GM12878 (cell line): Measurements from ENCODE around the gene PGC. TPM values are rescaled to one million over a fixed set of nuclear protein-coding genes. Genes with fewer than 3 reads are reported as not detected.

Experiments
- DPF2 ChIP-seq: fragments of 450-650 bp; IDR thresholded peaks from 2 replicates; pipeline ENCODE4 v1.6.1; 2017; ENCODE audit warnings: mild to moderate bottlenecking
- E2F8 ChIP-seq: fragments of 450-650 bp; IDR thresholded peaks from 2 replicates; pipeline ENCODE4 v1.6.1; 2018; ENCODE audit warnings: mild to moderate bottlenecking, low read depth, moderate library complexity; ENCODE audit not compliant: partially characterized antibody
- E4F1 ChIP-seq: fragments of 450-650 bp; IDR thresholded peaks from 2 replicates; pipeline ENCODE4 v1.6.1; 2018; ENCODE audit warnings: borderline replicate concordance, mild to moderate bottlenecking; ENCODE audit not compliant: partially characterized antibody
- IKZF2 ChIP-seq, 2 experiments: fragments of 450-650 bp; IDR thresholded peaks; 2 replicates each; pipeline ENCODE4 v1.6.1; 2017; ENCODE audit warnings: mild to moderate bottlenecking in 2 of 2, moderate library complexity in 2 of 2
- IRF5 ChIP-seq: fragments of 450-650 bp; IDR thresholded peaks from 2 replicates; pipeline ENCODE4 v1.6.1; 2017; ENCODE audit warnings: borderline replicate concordance
- KLF5 ChIP-seq: fragments of 450-650 bp; IDR thresholded peaks from 2 replicates; pipeline ENCODE4 v1.6.1; 2014; ENCODE audit warnings: mild to moderate bottlenecking; ENCODE audit not compliant: partially characterized antibody
- MAX ChIP-seq: IDR thresholded peaks from 2 replicates; pipeline ENCODE4 v1.6.1; 2012; ENCODE audit warnings: low read depth, low read length, improper control_type of control experiment
- MYC ChIP-seq: IDR thresholded peaks from 2 replicates; pipeline ENCODE4 v1.6.1; 2011; ENCODE audit warnings: mild to moderate bottlenecking, low read length, moderate library complexity, inconsistent platforms; ENCODE audit not compliant: insufficient read depth, insufficient replicate concordance, insufficient read length, severe bottlenecking
- NR2C2 ChIP-seq: IDR thresholded peaks from 2 replicates; pipeline ENCODE4 v1.6.1; 2011; ENCODE audit warnings: borderline replicate concordance, low read depth; ENCODE audit not compliant: control insufficient read depth, insufficient read length
- PAX8 ChIP-seq: fragments of 450-650 bp; IDR thresholded peaks from 2 replicates; pipeline ENCODE4 v1.6.1; 2017; ENCODE audit warnings: mild to moderate bottlenecking, moderate library complexity
- PBX3 ChIP-seq: IDR thresholded peaks from 2 replicates; pipeline ENCODE4 v1.6.1; 2011; ENCODE audit warnings: mild to moderate bottlenecking, low read depth, low read length, moderate library complexity; ENCODE audit not compliant: insufficient replicate concordance
- RBBP5 ChIP-seq: fragments of 200-600 bp; sonication (generic); conservative IDR thresholded peaks from 2 replicates; pipeline ENCODE4 v1.6.1; 2016
- SMAD1 ChIP-seq: fragments of 450-650 bp; IDR thresholded peaks from 2 replicates; pipeline ENCODE4 v1.6.1; 2018; ENCODE audit warnings: mild to moderate bottlenecking, low read depth; ENCODE audit not compliant: partially characterized antibody
- SPI1 ChIP-seq: IDR thresholded peaks from 2 replicates; pipeline ENCODE4 v1.6.1; 2011; ENCODE audit warnings: low read depth, mild to moderate bottlenecking, low read length, moderate library complexity, borderline replicate concordance; ENCODE audit not compliant: insufficient read depth
- SUZ12 ChIP-seq: fragments of 200-600 bp; sonication (generic); IDR thresholded peaks from one replicate; pipeline ENCODE4 v1.6.1; 2018; ENCODE audit warnings: antibody characterized with exemption, mild to moderate bottlenecking; ENCODE audit not compliant: unreplicated experiment
- TARDBP ChIP-seq: IDR thresholded peaks from 2 replicates; pipeline ENCODE4 v1.6.1; 2016; ENCODE audit warnings: borderline replicate concordance
- USF1 ChIP-seq: IDR thresholded peaks from 2 replicates; pipeline ENCODE4 v1.6.1; 2011; ENCODE audit warnings: borderline replicate concordance, low read depth, mild to moderate bottlenecking, moderate library complexity, mixed read lengths, low read length; ENCODE audit not compliant: insufficient read depth; ENCODE audit errors: extremely low read length
- ZNF217 ChIP-seq: fragments of 450-650 bp; IDR thresholded peaks from 2 replicates; pipeline ENCODE4 v1.6.1; 2017; ENCODE audit warnings: antibody characterized with exemption, mild to moderate bottlenecking
- ZNF622 ChIP-seq: fragments of 450-650 bp; IDR thresholded peaks from 2 replicates; pipeline ENCODE4 v1.6.1; 2017; ENCODE audit warnings: mild to moderate bottlenecking, inconsistent platforms
- polyA plus RNA-seq, 11 experiments: library from polyadenylated mRNA; depleted of rRNA in 4 of 11; unstranded in 6 of 11; stranded (reverse) in 5 of 11; fragments of >200 nt; fragmentation: Nextera tagmentation in 4 of 11; fragmentation: Illumina TruSeq in 1 of 11; extraction: Ambion mirVana in 4 of 11; extraction: Trizol in 1 of 11; gene quantifications; 1 replicate in 1 of 11; 2 replicates in 10 of 11; pipeline versions ENCODE4 v1.2.1 to v1.2.3, GENCODE V29; 2011 to 2016; ENCODE audit warnings: inconsistent platforms in 2 of 11, missing spikeins in 2 of 11, low read depth in 1 of 11
- total RNA-seq, 4 experiments: library from RNA; depleted of rRNA in 3 of 4; stranded (reverse); fragments of >200 nt in 3 of 4; fragmentation: Illumina TruSeq in 1 of 4; extraction: Trizol in 1 of 4; gene quantifications; 2 replicates each; pipeline versions ENCODE4 v1.2.1 to v1.2.3, GENCODE V29; 2013 to 2021

The PGC gene
- total and polyA plus RNA-seq, 10 of the 15 experiments (the other 5 are each of a cell fraction or from before 2014, with no cell fraction given), result 0.26 TPM; not detected in 9

GRCh38 chr6:41779788-41780550 lies 32.8 kb upstream of the PGC start, which contains the start of gene FRS3 (continued):
- no peak for TF ChIP-seq E2F8
- TF ChIP-seq IRF5, result no peak
- TF ChIP-seq TARDBP, result 0 out of 2 replicates have a peak, but pooled peaks have one; percentile 23
- no peak for TF ChIP-seq DPF2
- TF ChIP-seq MYC, result no peak
- no peak for TF ChIP-seq SMAD1
- TF ChIP-seq ZNF217, result no peak
- no peak for TF ChIP-seq PAX8
- TF ChIP-seq ZNF622, result no peak
- TF ChIP-seq NR2C2, result no peak
- TF ChIP-seq RBBP5, result no peak
- TF ChIP-seq IKZF2 (IDR thresholded peaks at IDR 0.05), result no peak
- no peak for TF ChIP-seq E4F1
- TF ChIP-seq SPI1, result no peak
- no peak for TF ChIP-seq USF1
- TF ChIP-seq SUZ12, result no peak
- TF ChIP-seq MAX, result peak; percentile 32; the same call in 1 of the 2 replicates
- TF ChIP-seq PBX3, result no peak
- no peak for TF ChIP-seq KLF5
